ENCODE results near the gene ZNF254.

The ZNF254 gene

DNA sequence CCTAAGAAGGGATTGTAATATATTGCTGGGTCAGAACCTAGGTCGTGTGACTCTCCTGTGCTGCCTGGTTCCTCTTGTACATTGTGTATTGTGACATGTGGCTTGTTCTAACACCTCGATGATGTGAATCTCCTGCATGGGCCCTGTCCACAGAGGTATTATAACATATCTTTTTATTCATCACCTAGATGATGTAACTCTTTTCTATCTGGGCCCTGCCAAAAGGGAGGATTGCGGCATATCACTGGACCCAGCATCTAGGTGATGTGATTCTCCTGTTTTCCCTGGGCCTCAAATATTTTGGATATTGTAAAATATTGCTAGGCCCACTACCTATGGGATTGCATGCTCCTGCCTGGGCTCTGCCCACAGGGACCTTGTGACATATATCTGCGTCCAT, 33.4 kb upstream of the ZNF254 start:
- TF ChIP-seq ZFX (IDR thresholded peaks at IDR 0.05; ENCODE audit: borderline replicate concordance) = no peak
- TF ChIP-seq, protein P1, sequence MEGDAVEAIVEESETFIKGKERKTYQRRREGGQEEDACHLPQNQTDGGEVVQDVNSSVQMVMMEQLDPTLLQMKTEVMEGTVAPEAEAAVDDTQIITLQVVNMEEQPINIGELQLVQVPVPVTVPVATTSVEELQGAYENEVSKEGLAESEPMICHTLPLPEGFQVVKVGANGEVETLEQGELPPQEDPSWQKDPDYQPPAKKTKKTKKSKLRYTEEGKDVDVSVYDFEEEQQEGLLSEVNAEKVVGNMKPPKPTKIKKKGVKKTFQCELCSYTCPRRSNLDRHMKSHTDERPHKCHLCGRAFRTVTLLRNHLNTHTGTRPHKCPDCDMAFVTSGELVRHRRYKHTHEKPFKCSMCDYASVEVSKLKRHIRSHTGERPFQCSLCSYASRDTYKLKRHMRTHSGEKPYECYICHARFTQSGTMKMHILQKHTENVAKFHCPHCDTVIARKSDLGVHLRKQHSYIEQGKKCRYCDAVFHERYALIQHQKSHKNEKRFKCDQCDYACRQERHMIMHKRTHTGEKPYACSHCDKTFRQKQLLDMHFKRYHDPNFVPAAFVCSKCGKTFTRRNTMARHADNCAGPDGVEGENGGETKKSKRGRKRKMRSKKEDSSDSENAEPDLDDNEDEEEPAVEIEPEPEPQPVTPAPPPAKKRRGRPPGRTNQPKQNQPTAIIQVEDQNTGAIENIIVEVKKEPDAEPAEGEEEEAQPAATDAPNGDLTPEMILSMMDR (IDR thresholded peaks at IDR 0.05) = no peak

DNA sequence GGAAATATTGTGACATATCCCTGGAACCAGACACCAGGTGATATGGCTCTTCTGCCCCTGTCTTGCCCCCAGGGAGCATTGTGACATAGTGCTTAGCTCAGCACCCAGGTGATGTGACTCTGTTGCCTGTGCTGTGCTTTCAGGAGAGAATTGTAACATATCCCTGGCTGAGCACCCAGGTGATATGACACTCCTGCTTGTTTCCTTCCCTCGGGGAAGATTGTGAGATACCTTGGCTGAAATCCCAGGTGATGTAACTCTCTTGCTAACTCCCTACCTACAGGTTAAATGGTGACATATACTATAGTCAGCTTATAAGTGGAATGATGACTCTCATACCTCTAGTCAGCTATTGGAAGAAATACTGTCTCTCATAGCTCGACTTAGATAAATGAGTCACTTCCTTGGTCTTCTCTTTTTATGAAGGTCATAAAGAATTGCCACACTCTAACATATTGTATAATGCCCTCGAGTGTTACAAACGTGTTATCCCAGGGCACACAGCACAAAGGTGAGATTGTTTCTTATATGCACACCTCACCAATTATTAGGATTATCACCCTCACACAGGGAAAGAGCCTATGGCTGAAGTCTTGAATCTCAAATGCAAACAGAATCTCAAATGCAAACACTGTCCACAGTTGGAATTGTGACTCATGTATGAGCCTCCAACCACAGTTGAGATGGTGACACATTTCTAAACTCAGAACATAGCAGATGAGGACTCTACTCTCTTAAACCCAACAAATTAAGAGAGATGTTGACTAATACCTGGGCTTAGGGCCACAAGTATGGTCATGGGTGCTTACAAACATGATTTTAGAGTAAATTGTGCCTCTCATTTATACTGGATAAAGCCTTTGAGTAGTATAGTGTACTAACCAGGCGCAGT, 32.7 kb upstream of the ZNF254 start:
- TF ChIP-seq, protein P1 (IDR thresholded peaks at IDR 0.05) = no peak
- TF ChIP-seq ZFX (IDR thresholded peaks at IDR 0.05; ENCODE audit: borderline replicate concordance) = no peak
- H3K27ac ChIP-seq = peak overlapping the region; percentile 55

More for the DNA sequence above, 33.4 kb upstream of the ZNF254 start:
- H3K27ac ChIP-seq = peak overlapping the region; percentile 55

DNA sequence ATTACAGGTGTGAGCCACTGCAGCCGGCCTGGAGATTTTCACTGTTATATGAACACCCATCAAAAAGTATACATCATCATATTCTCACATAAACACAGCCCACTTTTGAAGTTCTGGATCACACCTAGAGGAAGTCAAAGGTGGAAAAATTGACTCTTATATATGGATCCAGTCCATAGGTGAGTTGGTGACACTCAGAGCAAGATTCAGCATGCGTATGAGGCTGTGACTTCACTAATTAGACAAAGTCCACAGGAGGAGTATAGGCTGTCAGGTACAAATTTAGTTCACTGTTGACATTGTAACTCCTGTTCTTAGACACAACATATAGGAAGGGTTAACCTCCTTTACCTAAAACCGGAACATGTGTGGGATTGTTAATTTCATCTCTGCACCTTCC, 31.4 kb upstream of the ZNF254 start:
- TF ChIP-seq, protein P1 (IDR thresholded peaks at IDR 0.05) = no peak
- TF ChIP-seq ZFX (IDR thresholded peaks at IDR 0.05; ENCODE audit: borderline replicate concordance) = no peak
- no peak overlapping the region for H3K27ac ChIP-seq

DNA sequence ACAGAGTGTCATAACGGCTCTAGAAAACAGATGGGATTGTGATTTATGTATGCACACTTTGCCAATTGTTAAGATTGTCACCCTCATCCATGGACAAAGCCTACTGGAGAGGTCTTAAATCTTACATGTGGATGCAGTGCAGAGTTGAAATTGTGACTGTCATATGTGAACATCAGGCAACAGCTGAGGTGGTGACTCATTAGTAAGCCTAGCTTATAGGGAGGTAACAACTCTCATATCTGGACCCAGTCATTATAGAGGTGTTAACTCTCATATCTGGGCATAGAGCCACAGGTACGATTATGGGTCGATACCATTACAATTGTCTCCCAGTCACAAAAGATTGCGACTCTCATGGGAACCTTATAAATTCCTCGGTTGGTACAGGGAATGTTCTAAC, 29.8 kb upstream of the ZNF254 start:
- TF ChIP-seq, protein P1 (IDR thresholded peaks at IDR 0.05) = no peak
- TF ChIP-seq ZFX (IDR thresholded peaks at IDR 0.05; ENCODE audit: borderline replicate concordance) = no peak
- H3K27ac ChIP-seq = no peak overlapping the region

DNA sequence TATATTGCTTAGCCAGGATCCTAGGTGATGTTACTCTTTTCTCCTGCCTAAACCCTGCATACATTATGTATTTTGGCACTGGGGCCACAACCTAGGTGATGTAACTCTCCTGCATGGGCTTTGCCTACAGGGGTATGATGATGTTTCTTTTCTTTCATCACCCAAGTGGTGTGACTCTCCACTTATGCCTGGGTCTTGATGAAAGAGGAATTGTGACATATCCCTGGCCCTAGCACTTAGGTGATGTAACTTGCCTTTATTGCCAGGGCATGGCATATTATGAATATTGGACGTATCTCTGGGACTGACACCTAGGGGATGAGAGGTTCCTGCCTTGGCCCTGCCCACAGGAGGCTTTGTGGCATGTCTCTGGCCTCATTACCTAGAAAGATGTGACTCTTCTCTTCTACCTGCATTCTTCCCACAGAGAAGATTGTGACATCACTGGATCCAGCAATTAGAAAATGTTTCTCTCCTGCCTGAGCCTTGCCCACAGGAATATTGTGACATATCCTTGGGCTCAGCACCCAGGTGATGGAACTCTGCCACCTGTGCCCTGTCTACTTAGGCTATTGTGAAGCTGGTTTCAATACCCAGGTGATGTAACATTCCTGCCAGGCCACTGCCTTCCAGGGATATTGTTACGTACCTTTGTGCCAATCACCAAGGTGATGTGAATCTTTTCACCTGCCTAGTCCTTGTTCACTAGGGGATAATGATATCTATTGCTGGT, 27.3 kb upstream of the ZNF254 start:
- TF ChIP-seq ZFX (IDR thresholded peaks at IDR 0.05; ENCODE audit: borderline replicate concordance) = no peak
- TF ChIP-seq, protein P1 (IDR thresholded peaks at IDR 0.05) = no peak

DNA sequence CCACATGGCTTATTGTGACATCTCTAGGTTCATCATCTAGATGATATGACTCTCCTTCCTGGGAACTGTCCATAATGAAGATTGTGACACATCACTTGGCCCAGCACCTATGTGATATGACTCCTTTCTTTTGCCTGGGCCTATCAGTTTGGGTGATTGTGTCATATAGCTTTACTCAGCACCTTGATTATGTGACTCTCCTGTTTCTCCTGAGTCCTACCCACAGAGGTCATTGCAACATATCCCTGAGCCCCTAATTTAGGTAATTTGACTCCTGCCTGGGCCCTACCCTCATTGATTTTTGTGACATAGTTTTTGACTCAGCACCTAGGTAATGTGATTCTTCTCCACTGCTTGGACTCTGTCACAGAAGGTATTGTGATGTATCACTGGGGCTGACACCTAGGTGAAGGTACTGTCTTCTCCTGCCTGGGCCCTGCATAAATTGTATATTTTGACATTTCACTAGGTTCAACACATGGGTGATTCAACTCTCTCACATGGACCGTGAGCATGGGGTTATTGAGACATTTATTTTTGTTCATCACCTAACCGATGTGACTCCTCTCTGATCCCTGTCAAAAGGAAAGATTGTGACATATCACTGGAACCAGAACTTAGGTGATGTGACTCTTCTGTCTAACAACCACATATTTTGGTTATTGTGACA, 26.2 kb upstream of the ZNF254 start:
- TF ChIP-seq, protein P1 (IDR thresholded peaks at IDR 0.05) = no peak
- TF ChIP-seq ZFX (IDR thresholded peaks at IDR 0.05; ENCODE audit: borderline replicate concordance) = no peak
- H3K27ac ChIP-seq = no peak overlapping the region

More for the DNA sequence above, 27.3 kb upstream of the ZNF254 start:
- no peak overlapping the region for H3K27ac ChIP-seq

All from 22Rv1 (cell line).